ENCODE measurements around the gene BCAS4.

DNA sequence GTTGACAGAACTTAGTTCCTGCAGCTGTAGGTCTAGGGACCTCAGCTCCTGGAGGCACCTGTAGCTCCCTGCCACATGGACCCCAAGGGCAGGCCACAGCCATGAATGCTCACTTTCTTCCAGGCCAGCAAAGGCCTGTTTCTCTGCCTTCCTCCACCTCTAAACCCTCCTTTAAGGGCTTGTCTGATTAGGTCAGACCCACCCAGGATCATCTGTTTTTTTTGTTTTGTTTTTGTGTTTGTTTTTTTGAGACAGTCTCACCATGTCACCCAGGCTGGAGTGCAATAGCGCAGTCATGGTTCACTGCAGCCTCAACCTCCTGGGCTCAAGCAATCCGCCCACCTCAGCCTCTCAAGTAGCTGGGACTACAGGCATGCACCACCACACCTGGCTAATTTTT lies 11.5 kb upstream of the BCAS4 start:
- TF ChIP-seq, protein P1, sequence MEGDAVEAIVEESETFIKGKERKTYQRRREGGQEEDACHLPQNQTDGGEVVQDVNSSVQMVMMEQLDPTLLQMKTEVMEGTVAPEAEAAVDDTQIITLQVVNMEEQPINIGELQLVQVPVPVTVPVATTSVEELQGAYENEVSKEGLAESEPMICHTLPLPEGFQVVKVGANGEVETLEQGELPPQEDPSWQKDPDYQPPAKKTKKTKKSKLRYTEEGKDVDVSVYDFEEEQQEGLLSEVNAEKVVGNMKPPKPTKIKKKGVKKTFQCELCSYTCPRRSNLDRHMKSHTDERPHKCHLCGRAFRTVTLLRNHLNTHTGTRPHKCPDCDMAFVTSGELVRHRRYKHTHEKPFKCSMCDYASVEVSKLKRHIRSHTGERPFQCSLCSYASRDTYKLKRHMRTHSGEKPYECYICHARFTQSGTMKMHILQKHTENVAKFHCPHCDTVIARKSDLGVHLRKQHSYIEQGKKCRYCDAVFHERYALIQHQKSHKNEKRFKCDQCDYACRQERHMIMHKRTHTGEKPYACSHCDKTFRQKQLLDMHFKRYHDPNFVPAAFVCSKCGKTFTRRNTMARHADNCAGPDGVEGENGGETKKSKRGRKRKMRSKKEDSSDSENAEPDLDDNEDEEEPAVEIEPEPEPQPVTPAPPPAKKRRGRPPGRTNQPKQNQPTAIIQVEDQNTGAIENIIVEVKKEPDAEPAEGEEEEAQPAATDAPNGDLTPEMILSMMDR (conservative IDR thresholded peaks at IDR 0.05): no peak
- TF ChIP-seq ZFX (IDR thresholded peaks at IDR 0.05): no peak
